HG03432 (cell line): Measurements from ENCODE around the gene C5orf15.

ENCODE experiments used
- ATAC-seq: cut with Tn5 transposase; IDR thresholded peaks from one replicate; pipeline ENCODE4 v1.9.1; 2021; ENCODE audit warnings: mild to moderate bottlenecking, moderate library complexity; ENCODE audit not compliant: unreplicated experiment

The C5orf15 gene

DNA sequence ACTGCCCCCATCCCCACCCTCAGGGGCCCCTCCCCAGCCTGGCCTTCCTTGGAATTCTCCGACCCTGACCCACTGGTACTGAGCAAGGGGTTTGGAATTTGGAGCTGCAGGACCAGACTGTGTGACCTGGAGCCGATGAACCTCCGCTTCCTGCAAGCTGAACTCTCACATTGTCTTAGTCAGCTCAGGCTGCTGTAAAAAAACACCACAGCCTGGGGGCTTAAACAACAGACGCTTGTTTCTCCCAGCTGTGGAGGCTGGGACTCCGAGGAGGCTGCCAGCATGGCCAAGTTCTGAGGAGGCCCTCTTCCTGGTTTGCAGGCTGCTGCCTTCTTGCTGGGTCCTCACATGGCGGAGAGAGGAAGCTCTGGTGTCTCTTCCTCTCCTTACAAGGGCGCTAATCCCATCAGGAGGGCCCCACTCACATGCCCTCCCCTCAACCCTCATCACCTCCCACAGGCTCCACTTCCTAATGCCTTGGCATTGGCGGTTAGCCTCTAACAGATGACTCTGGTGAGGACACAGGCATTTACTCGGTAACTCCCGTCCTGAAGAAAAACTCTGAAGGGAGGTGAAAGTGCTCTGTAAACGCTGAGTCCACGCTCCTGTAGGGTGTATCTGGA, 42.4 kb downstream of the C5orf15 start:
- no peak for ATAC-seq

DNA sequence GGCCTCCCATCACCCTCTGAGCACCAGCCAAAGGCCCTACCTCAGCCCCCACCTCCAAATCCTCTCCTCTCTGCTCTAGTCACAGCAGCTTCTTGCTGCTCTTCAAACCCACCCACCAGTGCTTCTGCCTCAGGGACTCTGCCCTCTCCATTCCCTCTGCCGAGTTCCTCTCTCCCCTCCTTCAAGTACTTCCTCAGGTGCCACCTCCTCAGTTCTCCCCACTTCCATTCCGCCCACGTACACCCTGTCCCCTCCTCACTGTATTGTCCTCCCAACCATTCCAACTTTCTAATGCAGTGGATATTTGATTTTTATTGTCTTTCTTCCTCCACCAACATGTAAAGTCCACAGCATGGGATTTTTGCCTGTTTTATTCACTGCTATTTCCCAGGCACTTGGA, 43.2 kb downstream of the C5orf15 start:
- no peak for ATAC-seq

DNA sequence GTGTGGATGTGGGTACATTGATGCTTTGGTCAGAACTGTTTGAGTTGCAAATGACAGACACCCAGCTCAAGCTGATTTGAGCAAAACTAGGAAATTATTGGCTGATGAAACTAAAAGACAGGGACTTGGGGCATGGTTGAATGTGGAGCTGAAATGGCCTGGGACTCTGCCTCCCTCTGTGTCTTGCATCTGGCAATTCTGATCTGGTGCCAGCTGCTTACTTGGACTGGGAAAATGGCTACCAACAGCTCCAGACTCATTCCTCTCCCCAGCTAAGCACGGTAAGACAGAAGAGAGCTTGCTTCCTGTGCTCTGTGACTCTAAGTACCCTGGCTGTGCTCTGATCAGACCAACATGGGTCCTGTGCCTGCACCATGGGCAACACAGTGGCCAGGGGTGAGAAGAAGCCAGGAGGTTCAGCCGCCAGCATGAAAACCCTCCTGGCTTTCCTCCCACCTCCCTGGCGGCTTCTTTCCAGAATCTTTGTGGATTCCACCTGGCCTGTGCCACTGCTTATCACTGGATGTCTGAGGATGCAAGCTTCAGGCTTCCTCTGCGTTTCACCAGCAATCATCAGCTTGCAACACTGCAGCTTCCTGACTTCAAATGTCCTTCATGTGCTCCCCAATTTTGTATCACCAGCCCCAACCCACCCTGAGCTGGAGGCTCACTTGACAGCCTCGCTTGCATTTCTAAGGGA, 44.1 kb downstream of the C5orf15 start:
- ATAC-seq, result no peak

DNA sequence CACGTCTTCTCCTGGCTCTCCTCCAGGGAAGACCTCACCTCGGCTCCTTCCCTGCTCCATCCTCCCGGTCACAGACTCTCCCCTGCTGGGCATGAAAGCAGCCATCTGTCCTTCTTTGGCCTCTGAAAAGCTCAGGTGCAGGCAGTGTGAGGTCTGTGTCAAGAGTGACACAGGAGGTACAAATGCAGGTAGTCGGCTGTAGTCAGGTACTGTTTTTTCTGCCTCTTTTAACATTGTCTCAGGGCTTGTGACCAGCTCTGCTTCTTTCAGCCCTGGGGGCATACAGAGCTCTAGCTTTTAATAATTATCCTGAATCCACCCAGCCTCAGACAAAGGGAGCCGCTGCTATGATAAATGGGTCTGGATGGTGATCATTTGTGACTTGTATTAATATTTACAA, 46.4 kb downstream of the C5orf15 start:
- no peak for ATAC-seq

DNA sequence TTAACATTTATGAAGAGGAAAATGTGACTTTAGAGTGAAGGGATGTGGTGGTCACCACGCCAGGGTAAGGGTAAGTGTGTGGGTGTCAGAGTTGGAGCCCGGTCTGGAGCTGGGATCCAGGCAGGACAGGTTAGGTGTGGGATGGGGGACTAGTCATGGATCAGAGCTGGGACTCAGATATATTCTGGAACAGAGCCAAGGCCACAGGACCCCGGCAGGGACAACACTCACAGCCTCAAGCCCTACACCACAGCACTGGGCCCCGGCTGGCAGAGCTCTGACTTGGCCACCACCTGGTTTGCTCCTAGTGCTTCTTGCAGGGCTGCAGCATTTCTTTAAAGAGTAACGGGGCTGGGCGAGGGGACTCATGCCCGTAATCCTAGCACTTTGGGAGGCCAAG, 47.4 kb downstream of the C5orf15 start:
- no peak for ATAC-seq

DNA sequence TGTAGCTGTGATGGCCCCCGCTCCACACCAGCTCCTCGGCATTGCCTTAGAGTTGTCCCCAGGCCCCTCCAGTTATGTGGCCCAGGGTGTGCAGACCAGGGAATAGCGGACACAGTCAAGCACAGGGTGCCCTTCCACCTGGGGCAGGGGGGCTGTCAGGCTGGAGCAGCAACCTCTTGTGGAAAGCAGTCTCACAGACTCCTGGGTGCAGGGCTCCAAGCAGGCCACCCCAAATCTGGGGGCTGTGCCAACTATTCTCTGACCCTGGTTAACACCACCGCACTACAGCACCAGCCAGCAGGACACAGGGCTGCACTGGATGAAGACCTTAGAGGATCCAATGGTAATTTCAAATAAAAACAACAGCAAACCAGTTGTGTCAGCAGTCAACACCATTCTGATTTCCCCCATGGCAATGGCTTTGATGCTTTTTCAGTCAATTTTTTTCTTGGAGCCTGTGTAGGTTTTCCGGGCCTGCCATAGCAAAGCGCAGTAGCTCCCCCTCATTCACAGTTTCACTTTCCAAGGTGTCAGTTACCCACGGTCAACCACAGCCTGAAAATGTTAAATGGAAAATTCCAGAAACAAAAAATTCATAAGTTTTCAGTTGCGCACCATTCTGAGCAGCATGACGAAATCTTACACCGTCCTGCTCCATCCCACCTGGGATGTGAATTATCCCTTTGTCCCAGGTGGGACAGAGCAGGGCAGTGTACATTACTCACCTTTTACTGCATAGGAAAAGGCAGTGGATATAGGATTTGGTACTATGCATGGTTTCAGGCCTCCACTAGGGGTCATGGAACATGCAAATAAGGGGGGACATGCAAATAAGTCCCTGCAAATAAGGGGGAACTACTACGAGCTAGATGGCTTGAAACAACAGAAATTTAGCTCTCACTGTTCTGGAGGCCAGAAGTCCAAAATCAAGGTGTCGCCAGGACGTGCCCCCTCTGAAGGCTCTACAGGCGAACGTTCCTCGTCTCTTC, 49.0 kb downstream of the C5orf15 start:
- no peak for ATAC-seq

DNA sequence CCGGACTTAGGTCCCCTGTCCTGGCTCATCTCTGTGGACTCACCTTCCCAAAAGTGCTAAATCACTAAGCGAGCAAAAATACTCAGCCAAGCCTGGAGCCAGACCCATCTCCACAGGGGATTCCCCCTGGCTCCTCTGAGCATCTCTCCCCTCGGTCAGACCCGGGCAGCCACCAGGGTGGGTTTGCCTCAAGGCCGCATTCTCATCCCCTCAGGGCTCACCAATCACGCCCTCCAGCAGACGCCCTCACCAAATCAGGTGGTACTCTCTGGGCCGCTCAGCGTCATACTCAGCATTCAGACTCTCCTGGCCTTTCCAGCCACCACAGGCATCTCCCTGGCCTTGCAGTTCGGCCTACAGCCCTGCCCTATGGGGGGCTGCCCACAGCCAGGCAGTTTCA, 49.7 kb downstream of the C5orf15 start:
- ATAC-seq, result no peak

DNA sequence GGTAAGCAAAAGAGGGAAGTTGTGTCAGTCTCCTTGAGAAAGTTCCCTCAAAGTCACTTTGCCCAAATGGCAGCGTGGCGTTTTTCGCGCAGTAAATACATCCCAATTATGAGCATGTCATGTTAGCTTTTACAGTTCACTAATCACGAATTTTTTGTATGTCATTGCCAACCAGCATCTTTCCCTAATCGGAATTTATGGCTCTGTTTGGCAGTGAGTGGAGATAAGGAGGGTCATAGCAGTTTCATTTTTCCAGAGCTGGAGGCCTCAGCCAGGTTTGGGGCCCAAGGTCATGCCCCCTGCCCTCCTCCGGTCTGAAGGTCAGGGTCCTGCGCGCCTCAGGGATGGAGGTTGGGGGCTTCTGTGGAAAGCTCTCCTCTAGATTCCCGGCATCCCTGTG, 50.1 kb downstream of the C5orf15 start:
- no peak for ATAC-seq

DNA sequence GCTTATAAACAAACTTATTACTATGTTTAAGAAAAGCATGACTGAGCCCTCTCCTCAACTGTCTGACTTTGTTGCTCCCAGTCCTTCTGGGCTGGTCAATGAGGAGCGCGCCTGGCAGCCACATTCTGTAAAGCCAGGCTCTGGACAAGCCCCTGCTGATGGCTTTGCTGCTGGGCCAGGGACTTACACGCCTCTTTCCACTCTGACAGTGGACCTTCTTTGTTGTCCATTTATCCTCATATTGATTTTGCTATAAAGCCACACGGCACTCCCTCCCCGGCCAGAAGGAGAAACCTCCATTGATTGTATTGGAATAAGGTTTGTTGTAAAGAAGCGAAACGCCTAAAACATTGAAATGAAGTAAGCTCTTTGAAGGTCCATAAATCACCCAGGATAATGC, 50.6 kb downstream of the C5orf15 start:
- ATAC-seq, result no peak

DNA sequence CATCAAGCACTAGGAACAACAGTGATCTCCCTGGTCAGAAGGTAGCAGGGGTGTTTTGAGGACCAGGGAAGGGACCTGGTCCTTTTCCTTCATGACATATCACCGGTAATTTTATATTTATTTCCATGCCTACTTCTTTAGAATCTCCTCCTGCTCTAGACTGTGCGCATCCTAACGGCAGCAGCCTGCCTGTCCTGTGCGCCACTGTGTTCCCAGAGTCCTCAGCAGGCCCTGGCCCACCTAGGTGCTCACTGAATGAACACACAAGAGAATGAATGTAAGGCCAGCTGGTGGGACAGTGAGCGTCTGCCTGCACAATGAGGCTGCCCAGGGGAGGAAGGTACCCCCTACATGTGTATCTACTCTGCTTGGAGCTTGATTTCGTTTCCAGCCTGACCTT, 51.5 kb downstream of the C5orf15 start:
- ATAC-seq, result no peak

DNA sequence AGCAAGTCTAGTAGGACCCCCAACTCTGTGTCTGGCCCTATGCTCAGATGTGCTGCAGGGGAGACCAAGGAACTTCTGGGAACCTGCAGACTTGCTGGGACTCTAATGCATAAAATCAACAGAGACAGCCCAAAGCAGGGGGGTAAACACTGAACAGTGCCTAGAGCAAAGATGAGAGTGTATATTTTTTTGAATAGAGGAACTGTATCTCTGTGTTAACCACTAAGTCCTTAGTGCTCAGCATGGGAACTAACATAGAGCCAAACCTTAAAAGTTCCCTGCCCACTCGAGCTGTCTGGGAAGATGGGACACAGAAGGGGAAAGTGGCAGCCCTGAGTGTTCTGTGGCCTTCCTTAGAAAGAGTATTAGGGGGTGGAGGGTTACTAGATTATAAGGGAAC, 51.9 kb downstream of the C5orf15 start:
- ATAC-seq, result no peak

DNA sequence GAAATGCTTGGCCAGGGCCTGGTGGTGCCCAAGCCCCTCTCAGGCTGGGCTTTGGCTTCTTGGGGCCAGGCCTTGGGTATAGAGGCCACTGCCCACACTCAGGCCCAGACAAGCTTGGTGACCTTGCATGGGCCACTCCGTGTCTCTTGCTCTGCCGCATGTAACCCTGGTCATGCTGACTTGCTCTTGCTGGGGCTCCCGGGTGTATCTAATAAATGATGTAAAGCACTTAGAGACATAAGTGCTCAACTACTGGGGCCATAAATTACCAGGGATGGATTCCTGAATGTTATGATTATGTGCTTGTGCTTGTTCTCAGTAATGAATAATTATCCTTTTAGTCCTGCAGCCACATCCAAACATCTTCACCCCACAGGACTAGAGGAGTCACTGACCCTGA, 54.0 kb downstream of the C5orf15 start:
- ATAC-seq, result no peak

DNA sequence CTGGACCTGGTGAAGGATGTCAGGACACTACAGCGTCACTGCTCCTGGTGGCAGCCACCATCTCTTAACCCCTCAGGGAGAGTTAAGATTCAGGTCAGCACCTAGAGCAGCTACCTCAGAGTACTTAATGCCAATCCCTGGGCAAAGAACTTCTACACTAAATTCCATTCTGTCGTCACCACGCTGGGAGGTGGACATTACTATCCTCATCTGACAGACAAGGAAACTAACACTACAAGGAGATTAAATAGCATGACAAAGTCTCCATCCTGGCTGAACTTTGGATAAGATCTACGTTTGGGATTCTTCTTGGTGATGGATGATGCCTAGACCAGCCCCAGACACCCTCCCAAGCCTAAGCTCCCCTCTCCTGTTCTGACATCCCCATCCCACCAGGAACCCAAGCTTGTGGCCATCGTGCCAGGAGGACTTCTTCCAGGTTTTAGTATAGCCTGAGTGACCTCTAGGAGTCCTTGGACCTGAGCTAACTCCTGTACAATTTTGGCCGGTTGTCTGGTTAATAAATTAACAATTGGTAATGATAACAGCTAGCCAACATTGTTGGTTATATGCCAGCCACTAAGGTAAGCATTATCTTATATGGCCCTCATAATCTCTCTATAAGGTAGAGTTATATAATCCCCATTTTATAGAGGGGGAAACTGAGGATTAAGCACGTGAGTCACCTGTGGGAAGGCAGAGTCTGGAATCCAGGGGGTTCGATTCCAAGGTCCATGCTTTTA, 54.8 kb downstream of the C5orf15 start:
- no peak for ATAC-seq

DNA sequence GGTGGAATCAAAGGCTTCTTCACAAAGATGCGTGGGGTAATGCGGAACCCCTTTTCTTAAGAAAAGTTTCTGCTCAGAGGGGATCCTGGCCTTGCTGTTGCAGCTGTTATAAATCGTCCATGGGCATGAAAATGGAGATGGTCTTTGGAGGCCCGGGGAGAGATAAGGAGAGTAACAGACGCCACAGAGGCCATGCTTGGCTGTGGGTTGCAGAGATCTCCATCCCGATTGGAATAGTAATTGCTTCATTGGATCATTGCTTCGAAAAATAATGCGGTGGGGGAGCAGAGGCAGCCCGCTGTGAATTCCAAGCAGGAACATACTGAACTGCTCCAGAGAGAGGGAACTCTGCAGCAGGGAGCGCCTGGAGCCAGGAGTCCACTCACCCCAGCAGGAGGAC, 55.5 kb downstream of the C5orf15 start:
- no peak for ATAC-seq

DNA sequence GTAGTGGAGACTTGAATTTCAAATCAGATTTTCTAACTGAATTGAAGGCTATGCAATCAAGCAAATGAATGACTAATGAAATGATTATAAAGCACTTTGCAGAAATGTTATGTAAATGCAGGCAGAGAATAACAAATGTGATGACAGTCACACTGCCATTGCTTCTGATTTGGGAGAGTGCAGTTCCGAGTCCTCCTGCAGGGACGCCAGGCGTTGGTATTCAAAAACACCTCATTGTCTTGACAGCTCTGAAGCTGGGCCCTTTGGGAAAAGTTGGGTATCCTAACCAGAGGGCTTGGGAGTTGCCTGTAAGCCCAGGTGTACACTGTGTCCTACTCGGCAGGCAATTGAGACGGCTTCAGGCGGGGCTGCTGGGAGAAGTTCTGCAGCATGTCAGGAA, 57.9 kb downstream of the C5orf15 start:
- ATAC-seq, result no peak

DNA sequence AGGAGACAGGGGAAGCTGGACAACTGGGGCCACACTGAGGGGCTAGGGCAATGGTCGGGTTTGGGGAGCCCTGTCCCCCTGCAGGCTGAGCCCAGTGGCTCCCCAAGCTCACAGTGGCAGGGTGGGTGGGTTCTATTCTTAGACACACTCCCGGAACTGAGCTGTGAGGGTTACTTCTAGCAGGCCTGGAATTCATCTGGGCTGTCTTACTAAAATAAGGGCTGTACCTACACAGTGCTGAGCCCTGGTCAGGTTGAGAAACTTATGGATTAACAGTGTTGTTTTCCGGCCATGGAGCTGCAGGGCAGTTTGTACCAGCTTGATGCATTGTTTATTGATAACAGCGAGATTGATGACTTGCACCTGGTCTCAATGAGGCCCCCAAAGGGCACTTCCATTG, 58.8 kb downstream of the C5orf15 start:
- no peak for ATAC-seq

DNA sequence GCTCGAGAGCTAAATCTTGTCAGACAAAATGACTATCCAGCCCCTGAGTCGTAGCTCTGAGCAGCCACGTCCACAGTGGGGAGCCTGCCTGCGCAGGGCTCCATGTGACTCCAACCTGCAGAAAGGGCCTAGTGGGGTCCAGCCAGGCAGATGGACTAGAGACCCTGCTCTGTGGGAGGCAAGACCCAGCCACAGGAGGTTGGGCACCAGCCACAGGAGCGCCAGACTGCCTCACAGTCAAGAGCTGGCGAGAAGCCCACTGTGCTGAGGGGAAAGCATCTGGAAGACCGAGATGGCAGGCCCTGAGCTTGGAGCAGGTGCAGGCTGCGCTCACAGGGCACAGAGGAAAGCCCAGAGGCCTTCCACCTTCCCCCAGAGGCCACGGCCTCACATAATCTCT, 61.4 kb downstream of the C5orf15 start:
- ATAC-seq, result no peak

DNA sequence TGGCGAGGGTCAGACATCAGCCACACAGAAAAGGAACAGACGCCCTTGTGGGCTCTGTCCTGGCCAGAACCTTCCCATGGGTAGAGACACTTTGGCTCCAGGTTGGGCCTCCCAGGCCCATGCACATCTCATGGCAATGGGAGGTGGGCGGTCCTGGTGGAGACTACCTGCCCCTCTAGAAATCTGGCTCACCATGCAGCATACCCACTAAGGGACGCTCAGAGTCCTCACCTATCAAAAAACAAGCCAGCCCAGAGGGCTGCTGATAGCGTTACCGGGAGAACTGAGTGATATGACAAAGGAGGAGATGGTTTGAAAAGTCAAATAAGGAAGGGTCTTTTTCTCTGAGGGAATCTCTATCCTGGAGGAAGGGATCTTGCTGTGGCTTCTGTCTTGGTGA, 62.1 kb downstream of the C5orf15 start:
- ATAC-seq, result no peak
